ENCODE data around the gene CMTM6. TPM values are rescaled to one million over a fixed set of nuclear protein-coding genes. Genes with fewer than 3 reads are reported as not detected.

The CMTM6 gene
- total and polyA plus RNA-seq, 10 of the 15 experiments (the other 5 are each of a cell fraction or from before 2014, with no cell fraction given): 27.1 to 97.3 (median 61.4) TPM

DNA sequence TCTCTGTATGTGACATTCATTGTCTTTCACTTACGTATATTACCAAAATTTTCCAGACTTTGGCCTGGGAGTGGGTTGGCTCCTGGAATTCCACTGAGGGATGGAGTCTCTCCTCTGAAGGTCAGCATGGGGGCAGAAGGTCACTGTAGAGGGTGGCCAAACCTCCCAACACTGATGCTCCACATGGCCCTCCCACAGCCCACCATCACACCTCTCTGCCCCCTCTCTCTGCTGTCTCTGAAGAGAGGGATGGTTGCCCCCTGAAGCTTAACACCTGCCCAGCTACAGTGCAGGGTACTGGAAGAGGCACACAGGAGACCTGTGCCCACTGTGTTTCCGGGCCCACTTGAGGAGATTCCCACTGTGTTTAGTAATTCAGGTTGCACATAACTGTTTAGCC is 52.2 kb downstream of the CMTM6 start:
- in situ Hi-C loops (cut with MboI) (no loop called here), intact Hi-C loops (cut with micrococcal nuclease; ENCODE audit: unreplicated experiment) (no loop called here)
- Histone ChIP-seq H3K4me2 (ENCODE audit: control insufficient read depth, insufficient read depth) (no peak overlapping the region), H4K20me1 (ENCODE audit: control insufficient read depth, insufficient read depth) (no peaks in the 10 kb centered on the region), H3K9ac (ENCODE audit: control insufficient read depth, insufficient read depth, low read length) (no peak overlapping the region), H2AFZ (ENCODE audit: control insufficient read depth, low read depth, low read length) (no peak overlapping the region), H3K4me1 (ENCODE audit: control insufficient read depth, insufficient read depth, low read length) (peaks cover 3% of the 10 kb centered on the region), H3K4me3 (no peak overlapping the region), H3K79me2 (ENCODE audit: control insufficient read depth, insufficient read depth, low read length) (no peaks in the 10 kb centered on the region), H3K36me3 (ENCODE audit: control insufficient read depth in 2 of 2, insufficient read depth in 2 of 2, low read length in 1 of 2) (peaks cover 0 to 3% of the 10 kb centered on the region in 2 experiments; a peak in 1 of 4 replicates), H3K27ac (ENCODE audit: control insufficient read depth, insufficient read depth) (no peak overlapping the region), H3K9me3 (replicated peaks; ENCODE audit: control insufficient read depth, insufficient read depth, low read length) (no peaks in the 10 kb centered on the region; the same call in 1 of the 3 replicates), H3K27me3 (replicated peaks in 1 of 2; ENCODE audit: control insufficient read depth in 2 of 2, insufficient read depth in 2 of 2, low read length in 1 of 2) (no peaks in the 10 kb centered on the region; a peak in 1 of 4 replicates)
- TF ChIP-seq, protein P1, sequence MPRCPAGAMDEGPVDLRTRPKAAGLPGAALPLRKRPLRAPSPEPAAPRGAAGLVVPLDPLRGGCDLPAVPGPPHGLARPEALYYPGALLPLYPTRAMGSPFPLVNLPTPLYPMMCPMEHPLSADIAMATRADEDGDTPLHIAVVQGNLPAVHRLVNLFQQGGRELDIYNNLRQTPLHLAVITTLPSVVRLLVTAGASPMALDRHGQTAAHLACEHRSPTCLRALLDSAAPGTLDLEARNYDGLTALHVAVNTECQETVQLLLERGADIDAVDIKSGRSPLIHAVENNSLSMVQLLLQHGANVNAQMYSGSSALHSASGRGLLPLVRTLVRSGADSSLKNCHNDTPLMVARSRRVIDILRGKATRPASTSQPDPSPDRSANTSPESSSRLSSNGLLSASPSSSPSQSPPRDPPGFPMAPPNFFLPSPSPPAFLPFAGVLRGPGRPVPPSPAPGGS (IDR thresholded peaks at IDR 0.05; ENCODE audit: borderline replicate concordance, insufficient read depth, low read depth, low read length, poor library complexity, severe bottlenecking): no peak
- DNase-seq (ENCODE audit: low read depth, low spot score) (no peak), FAIRE-seq (no peak), ATAC-seq (no peak)
- ChIA-PET SMC1A (ENCODE audit: uncharacterized antibody, unreplicated experiment) (interaction anchor here (0.9 to 9.0 kb wide), 6 partner anchors 10 to 79 kb away, joined by 3 to 119 read pairs (median 4); no protein-coding TSS in a partner anchor), CTCF (interaction anchor here (0.7 to 2.1 kb wide), 7 partner anchors 10 to 1325 kb away, joined by 3 to 7 read pairs (median 4); no protein-coding TSS in a partner anchor), RAD21 (ENCODE audit: unreplicated experiment) (interaction anchor here (1.0 to 1.5 kb wide), 4 partner anchors 11 to 55 kb away, joined by 3 read pairs; no protein-coding TSS in a partner anchor), POLR2A (interaction anchor here (0.6 to 2.4 kb wide), 2 partner anchors 11 to 47 kb away, joined by 3 to 10 read pairs; no protein-coding TSS in a partner anchor)
- no TSS peak for BruUV-seq (replicated peaks)
- WGBS (ENCODE audit: insufficient coverage, insufficient replicate concordance, low lambda C conversion rate, missing lambda C conversion rate): 35% methylated on average over 2 of the region's 2 CpGs

DNA sequence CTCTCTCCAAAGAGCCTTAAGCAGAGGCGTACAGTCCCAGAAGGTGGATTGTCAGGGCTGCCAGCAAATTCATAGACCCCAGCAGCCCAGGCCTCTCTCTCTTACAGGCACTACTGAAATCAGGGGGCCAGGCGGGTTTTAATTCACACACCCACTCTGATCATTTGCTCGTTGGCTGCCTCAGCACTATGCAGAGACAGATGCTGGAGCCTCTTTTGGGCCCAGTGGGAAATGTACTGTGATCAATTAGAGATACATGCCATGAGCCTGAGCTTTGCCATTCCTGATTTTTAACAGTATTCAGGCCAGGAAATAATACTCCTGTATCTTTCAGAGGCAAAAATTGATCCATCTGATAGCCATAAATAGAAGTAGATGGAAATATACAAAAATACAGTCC is 53.0 kb downstream of the CMTM6 start:
- no peaks in the 10 kb centered on the region for H4K20me1 ChIP-seq (ENCODE audit: control insufficient read depth, insufficient read depth)
- no peak overlapping the region for H3K27ac ChIP-seq (ENCODE audit: control insufficient read depth, insufficient read depth)
- H3K9me3 ChIP-seq (replicated peaks; ENCODE audit: control insufficient read depth, insufficient read depth, low read length): no peaks in the 10 kb centered on the region; the same call in 1 of the 3 replicates
- CTCF ChIA-PET: interaction anchor here (1.2 to 2.1 kb wide), 4 partner anchors 11 to 49 kb away, joined by 4 to 7 read pairs (median 4); no protein-coding TSS in a partner anchor
- in situ Hi-C loops (cut with MboI): no loop called here
- no peak overlapping the region for H2AFZ ChIP-seq (ENCODE audit: control insufficient read depth, low read depth, low read length)
- intact Hi-C loops (cut with micrococcal nuclease; ENCODE audit: unreplicated experiment): no loop called here
- H3K4me2 ChIP-seq (ENCODE audit: control insufficient read depth, insufficient read depth): no peak overlapping the region
- WGBS (ENCODE audit: insufficient coverage, insufficient replicate concordance, low lambda C conversion rate, missing lambda C conversion rate): 50% methylated on average over 3 of the region's 3 CpGs
- H3K27me3 ChIP-seq (replicated peaks in 1 of 2; ENCODE audit: control insufficient read depth in 2 of 2, insufficient read depth in 2 of 2, low read length in 1 of 2): peaks cover 0 to under 1% of the 10 kb centered on the region in 2 experiments; a peak in 2 of 4 replicates
- RAD21 ChIA-PET (ENCODE audit: unreplicated experiment): interaction anchor here (1.0 to 1.5 kb wide), 3 partner anchors 11 to 55 kb away, joined by 3 read pairs; no protein-coding TSS in a partner anchor
- TF ChIP-seq GATAD2B (conservative IDR thresholded peaks at IDR 0.05; ENCODE audit: low read depth) (no peak), IKZF2 (IDR thresholded peaks at IDR 0.05) (no peak), MEF2A (IDR thresholded peaks at IDR 0.05; ENCODE audit: insufficient read depth, low read depth, low read length) (no peak), RFX5 (IDR thresholded peaks at IDR 0.05; ENCODE audit: low read depth, low read length) (no peak), KDM1A (IDR thresholded peaks at IDR 0.05; ENCODE audit: borderline replicate concordance) (no peak), ZNF217 (IDR thresholded peaks at IDR 0.05) (no peak), DPF2 (IDR thresholded peaks at IDR 0.05) (no peak), POU2F2 (IDR thresholded peaks at IDR 0.05; ENCODE audit: borderline replicate concordance, low read depth, low read length) (no peak), CREM (IDR thresholded peaks at IDR 0.05; ENCODE audit: low read depth) (no peak), STAT1 (conservative IDR thresholded peaks at IDR 0.05) (no peak), FOXM1 (IDR thresholded peaks at IDR 0.05; ENCODE audit: low read depth, low read length) (no peak), NFYA (IDR thresholded peaks at IDR 0.05; ENCODE audit: borderline replicate concordance, low read depth, low read length) (no peak), NR2F1 (conservative IDR thresholded peaks at IDR 0.05) (no peak), MTA3 (IDR thresholded peaks at IDR 0.05; ENCODE audit: borderline replicate concordance, low read length) (no peak)
- ATAC-seq: no peak
- peaks cover 0 to 3% of the 10 kb centered on the region in 2 experiments; a peak in 1 of 4 replicates for H3K36me3 ChIP-seq (ENCODE audit: control insufficient read depth in 2 of 2, insufficient read depth in 2 of 2, low read length in 1 of 2)
- POLR2A ChIA-PET: interaction anchor here (1.3 to 2.4 kb wide), 2 partner anchors 10 to 11 kb away, joined by 3 to 10 read pairs; no protein-coding TSS in a partner anchor
- no peak overlapping the region for H3K9ac ChIP-seq (ENCODE audit: control insufficient read depth, insufficient read depth, low read length)
- SMC1A ChIA-PET (ENCODE audit: uncharacterized antibody, unreplicated experiment): interaction anchor here (0.6 to 9.0 kb wide), 3 partner anchors 10 to 1210 kb away, joined by 3 to 119 read pairs (median 3); no protein-coding TSS in a partner anchor
- H3K4me3 ChIP-seq: no peak overlapping the region
- FAIRE-seq: no peak
- no peak for DNase-seq (ENCODE audit: low read depth, low spot score)
- BruUV-seq (replicated peaks): no TSS peak
- no peaks in the 10 kb centered on the region for H3K4me1 ChIP-seq (ENCODE audit: control insufficient read depth, insufficient read depth, low read length)
- no peaks in the 10 kb centered on the region for H3K79me2 ChIP-seq (ENCODE audit: control insufficient read depth, insufficient read depth, low read length)

Data from GM12878 (cell line).